PFSK-1 (cell line): Measurements from ENCODE around the gene FERMT2.

ENCODE experiments used
- FOXP2 ChIP-seq: optimal IDR thresholded peaks from 2 replicates; pipeline ENCODE3; 2011; ENCODE audit warnings: borderline replicate concordance, control low read depth, inconsistent platforms; ENCODE audit not compliant: insufficient read depth; ENCODE audit errors: extremely low read length, extremely low read depth
- POLR2AphosphoS5 ChIP-seq: IDR thresholded peaks from 2 replicates; pipeline ENCODE4 v1.6.1; 2012; ENCODE audit warnings: low read depth, mild to moderate bottlenecking, control low read depth, low read length, moderate library complexity
- REST ChIP-seq, 2 experiments: IDR thresholded peaks; 2 replicates each; pipeline versions ENCODE4 v1.6.1 to v1.8.0; 2011 to 2012; ENCODE audit warnings: low read depth in 2 of 2, low read length in 2 of 2, control low read depth in 1 of 2, inconsistent platforms in 1 of 2, mild to moderate bottlenecking in 1 of 2, moderate library complexity in 1 of 2; ENCODE audit not compliant: insufficient read depth in 1 of 2
- SIN3A ChIP-seq: IDR thresholded peaks from 2 replicates; pipeline ENCODE4 v1.6.1; 2012; ENCODE audit warnings: mild to moderate bottlenecking, low read length, moderate library complexity, borderline replicate concordance; ENCODE audit not compliant: insufficient read depth
- TAF1 ChIP-seq: IDR thresholded peaks from 2 replicates; pipeline ENCODE4 v1.6.1; 2012; ENCODE audit warnings: low read length, control low read depth, borderline replicate concordance; ENCODE audit not compliant: insufficient read depth

FERMT2 gene

GRCh38 chr14:52914295-52914694, 36.6 kb downstream of the FERMT2 start:
- TF ChIP-seq TAF1 (no peak), REST (IDR thresholded peaks at IDR 0.05; ENCODE audit: insufficient read depth in 1 of 2, low read depth in 2 of 2, low read length in 2 of 2) (no peak), FOXP2 (no peak), POLR2AphosphoS5 (no peak), SIN3A (no peak)

- TF ChIP-seq SIN3A (no peak), POLR2AphosphoS5 (no peak), FOXP2 (no peak), REST (IDR thresholded peaks at IDR 0.05; ENCODE audit: insufficient read depth in 1 of 2, low read depth in 2 of 2, low read length in 2 of 2) (no peak), TAF1 (no peak)
Measured at GRCh38 chr14:52913271-52913670, 37.6 kb downstream of the FERMT2 start.

- no peak for TF ChIP-seq FOXP2
- no peak for TF ChIP-seq TAF1
- no peak for TF ChIP-seq SIN3A
- TF ChIP-seq REST (IDR thresholded peaks at IDR 0.05; ENCODE audit: insufficient read depth in 1 of 2, low read depth in 2 of 2, low read length in 2 of 2): no peak
- TF ChIP-seq POLR2AphosphoS5: no peak
Measured at GRCh38 chr14:52911904-52912303, 38.9 kb downstream of the FERMT2 start.

GRCh38 chr14:52910572-52910971, 40.3 kb downstream of the FERMT2 start:
- TF ChIP-seq TAF1 (no peak), POLR2AphosphoS5 (no peak), REST (IDR thresholded peaks at IDR 0.05; ENCODE audit: insufficient read depth in 1 of 2, low read depth in 2 of 2, low read length in 2 of 2) (no peak), FOXP2 (no peak), SIN3A (no peak)

- TF ChIP-seq POLR2AphosphoS5 (no peak), FOXP2 (no peak)
Measured at GRCh38 chr14:52907949-52908348, 42.9 kb downstream of the FERMT2 start.
